Activated gamma-delta T cell treated with Interleukin-2 at 50 U/mL for 16 hours (primary cell): ENCODE results near the gene COX18.
A peak's percentile ranks its signal among the peaks of the same experiment; 100 is the strongest.

ENCODE experiments used
- DNase-seq: peaks from one replicate; pipeline ENCODE4 v3.0.0-alpha.2; 2020

Gene COX18, protein sequence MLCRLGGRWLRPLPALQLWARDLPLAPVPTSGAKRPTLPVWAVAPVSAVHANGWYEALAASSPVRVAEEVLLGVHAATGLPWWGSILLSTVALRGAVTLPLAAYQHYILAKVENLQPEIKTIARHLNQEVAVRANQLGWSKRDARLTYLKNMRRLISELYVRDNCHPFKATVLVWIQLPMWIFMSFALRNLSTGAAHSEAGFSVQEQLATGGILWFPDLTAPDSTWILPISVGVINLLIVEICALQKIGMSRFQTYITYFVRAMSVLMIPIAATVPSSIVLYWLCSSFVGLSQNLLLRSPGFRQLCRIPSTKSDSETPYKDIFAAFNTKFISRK

DNA sequence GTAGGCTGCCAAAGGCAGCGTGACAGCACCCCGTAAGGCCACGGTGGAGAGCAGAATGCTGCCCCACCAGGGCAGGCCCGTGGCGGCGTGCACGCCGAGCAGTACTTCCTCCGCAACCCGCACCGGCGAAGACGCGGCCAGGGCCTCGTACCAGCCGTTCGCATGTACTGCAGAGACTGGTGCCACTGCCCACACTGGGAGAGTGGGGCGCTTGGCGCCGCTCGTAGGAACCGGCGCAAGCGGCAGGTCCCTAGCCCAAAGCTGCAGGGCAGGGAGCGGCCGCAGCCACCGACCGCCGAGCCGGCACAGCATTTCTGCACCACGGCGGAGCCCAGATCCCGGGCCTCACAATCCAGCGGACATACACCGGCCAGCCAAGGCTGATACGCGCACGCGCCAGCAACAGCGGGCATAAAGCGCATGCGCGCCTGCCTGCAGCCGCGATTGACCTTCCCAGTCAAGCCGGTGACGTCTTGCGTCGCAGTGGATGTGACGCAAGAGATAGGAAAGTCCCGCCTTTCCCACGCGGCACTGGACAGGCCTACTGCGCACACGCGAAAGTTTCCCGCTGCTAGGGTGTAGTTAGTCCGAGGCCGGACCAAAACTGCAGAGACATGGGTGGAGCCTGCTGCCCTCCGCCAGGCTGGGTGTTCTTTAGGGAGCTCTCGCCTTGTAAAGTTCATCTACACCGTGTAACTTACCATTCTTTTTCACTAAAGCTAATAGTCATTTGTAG lies at the start of gene COX18:
COX18 (minus strand) TSS at position 379 of the 736 bp plus-strand sequence; CDS start at position 312, 67 bp downstream.
- DNase-seq, result peak; percentile 91

DNA sequence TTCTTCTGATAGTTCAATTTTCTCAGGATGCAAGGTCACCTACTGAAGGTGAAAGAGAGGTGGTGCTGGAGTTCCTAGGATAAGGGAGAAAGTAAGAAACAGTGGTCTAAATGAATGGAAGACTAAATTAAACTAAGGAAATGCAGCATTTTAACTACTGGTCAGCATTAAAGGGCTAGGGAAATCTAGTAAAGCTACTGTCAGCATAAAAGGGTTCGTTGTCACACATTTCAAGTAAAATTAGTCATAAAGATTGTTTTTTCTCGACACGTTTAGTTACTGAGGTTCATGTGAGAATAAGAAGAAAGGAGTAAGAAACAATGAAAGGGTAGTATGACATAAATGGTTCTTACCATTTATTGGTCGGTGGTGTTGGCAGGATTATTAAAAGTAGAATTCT lies 40.0 kb upstream of the COX18 start:
- no peak for DNase-seq

- no peak for DNase-seq
Measured at GRCh38 chr4:73104695-73105094, 35.2 kb upstream of the COX18 start.

DNA sequence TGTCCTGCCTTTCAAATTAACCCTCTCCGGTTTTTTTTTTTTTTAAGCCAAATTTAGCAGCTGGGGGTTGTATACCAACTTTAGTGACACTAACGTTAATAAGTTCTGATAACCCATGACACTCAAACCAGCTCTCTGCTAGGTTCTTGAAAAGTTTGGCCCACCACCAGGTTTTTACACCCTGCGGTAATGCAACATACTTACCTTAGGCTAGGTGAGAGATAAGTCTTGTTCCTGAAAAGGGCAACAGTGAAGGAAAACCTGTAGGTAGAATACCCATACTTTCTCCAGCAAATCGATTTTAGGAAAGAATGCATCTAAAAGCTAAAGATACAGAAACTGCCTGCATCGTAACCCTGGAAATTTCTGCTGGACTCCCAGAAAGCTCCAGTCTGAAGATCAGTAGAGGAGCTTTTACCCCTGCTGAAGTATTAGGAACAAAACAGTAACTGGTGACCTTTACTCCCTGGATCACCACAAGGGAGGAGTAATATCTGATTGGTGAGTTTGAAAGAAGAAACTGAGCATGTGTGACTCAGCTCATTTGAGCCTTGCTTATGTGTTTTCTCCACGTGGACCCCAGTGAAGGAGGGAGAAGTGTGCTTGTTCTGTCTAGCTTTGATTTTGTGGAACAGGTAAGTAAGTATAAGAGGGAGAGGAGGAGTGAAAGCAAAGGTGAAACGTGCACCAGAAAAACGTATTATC lies 34.4 kb upstream of the COX18 start:
- DNase-seq, result no peak

DNA sequence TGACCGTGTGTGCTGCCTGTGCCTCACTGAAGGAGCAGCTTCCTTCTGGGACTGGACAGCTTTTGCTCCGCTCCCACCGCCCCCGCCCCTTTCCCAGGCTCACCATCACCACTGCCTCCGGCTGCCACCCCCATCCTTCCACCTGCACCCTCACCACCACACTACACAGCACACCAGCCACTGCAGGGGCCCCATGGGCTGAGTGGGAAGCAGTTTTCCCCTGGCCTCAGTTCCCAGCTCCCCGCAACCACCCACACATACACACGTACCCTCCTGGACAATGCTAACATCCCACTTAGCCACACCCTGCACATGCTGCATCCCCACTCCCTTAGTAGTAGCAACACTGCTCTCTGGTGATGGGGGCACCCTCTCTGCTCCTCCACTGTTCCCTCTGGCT lies 29.6 kb upstream of the COX18 start:
- DNase-seq, result no peak

GRCh38 chr4:73098713-73099112 lies 29.2 kb upstream of the COX18 start:
- no peak for DNase-seq

- DNase-seq, result no peak
Measured at GRCh38 chr4:73098016-73098415, 28.5 kb upstream of the COX18 start.

DNA sequence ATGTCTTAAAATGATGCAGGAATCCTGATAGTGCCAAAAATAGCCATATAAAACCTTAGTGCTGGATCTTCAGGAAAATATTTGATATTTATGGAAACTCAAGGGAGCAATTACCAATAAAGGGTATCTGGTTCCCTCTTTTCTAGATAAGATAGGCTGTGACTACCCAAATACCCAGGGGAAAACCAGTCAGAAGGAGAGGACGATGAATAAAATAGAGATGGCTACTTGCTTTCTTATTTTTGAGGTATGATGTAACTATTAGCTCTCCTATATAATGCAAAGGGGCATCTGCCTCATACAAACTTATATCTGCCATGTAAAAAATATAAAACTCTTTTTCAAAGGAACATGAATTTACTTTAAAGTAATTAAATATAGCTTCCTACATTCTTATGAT lies 23.4 kb upstream of the COX18 start:
- DNase-seq, result no peak

DNA sequence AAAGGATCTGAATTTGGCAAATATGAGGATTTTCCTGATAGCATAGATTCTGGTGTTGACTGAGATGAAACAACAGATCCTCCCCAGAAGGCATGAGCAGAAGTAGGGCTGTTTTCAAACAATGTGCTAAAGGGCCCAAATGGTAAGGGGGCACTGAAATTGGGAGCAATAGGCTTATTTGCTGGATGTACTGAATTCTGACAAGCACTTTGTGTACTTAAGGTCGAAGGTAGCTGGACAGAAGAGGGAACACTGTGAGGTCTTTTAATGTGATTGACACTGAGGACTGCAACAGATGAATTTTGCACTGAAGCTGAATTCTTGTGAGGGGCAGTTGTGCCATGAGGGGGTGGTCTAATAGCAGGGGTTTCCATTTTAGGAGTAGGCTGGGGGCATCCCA lies 21.2 kb upstream of the COX18 start:
- DNase-seq, result no peak

DNA sequence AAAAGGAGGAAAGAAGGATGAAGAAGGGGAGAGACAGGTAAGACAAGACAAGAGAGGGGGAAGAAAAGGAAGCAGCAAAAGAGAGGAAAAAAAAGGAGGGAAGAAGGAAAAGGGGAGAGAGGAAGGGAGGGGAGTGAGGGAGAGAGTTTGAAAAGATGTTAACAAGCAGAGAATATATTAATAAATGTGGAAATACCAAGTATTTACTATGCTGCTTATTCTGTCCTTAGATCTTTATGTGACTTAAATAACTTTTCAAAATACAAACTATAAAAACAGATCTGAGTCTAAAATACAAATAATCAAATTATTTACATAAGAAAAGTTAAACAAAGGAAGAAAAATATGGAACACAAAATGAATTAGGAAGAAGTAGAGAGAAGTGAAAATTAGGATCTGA lies 18.4 kb upstream of the COX18 start:
- DNase-seq, result no peak

GRCh38 chr4:73086095-73086868 lies 16.8 kb upstream of the COX18 start:
- DNase-seq, result no peak

GRCh38 chr4:73080789-73081188 lies 11.3 kb upstream of the COX18 start:
- no peak for DNase-seq

DNA sequence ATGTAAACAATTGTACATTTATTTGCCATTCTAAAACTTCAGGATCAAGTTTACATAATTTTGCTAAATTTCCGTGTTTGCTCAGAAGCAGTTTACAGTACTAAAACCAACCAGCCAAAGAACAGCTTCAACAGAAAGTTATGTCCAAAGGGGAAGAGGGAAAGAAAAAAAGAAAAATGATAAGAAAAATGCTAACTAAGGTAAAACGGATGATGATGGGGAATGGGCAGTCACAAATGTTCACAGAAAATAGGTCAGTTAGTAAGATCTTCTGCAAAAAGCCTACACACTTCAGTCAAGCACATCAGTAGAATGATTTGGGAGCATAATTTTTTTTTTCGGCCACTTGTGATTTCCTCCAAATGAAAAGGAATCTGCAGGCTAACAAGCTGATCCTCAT lies 6.3 kb upstream of the COX18 start:
- DNase-seq, result no peak

DNA sequence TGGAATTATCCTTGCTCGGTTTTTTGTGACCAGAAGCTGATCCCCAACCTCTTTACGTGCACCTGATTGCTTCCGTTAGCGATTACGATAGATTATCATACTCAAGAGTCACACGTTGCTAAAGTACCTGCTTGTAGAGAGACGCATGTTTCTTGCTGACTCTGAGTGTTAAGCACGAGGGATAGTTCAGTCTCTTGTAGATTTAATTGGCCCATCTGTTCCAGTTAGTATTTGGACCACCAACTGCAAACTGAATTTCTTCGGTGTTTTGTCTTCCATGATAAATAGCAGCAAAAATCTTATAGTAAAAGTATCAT lies 516 bp upstream of the COX18 start:
- no peak for DNase-seq

GRCh38 chr4:73068491-73069337 lies 802 bp downstream of the COX18 start:
- no peak for DNase-seq

DNA sequence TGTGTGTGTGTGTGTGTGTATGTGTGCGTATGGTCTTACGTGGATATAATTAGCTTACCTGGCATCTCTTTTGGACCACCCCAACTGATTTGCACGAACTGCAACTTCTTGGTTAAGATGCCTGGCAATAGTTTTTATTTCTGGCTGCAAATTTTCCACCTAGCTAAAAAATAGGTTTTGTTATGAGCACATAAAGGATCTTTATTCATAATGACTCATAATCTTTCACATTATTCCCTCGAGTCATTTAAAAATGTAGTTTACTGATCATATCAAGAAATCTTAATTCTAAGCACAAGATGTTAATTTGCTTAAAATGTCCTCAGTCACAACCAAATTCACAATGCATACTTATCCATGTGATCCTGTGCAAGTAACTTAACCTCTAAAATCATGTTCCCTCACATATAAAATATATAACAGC lies 1.5 kb downstream of the COX18 start:
- no peak for DNase-seq

DNA sequence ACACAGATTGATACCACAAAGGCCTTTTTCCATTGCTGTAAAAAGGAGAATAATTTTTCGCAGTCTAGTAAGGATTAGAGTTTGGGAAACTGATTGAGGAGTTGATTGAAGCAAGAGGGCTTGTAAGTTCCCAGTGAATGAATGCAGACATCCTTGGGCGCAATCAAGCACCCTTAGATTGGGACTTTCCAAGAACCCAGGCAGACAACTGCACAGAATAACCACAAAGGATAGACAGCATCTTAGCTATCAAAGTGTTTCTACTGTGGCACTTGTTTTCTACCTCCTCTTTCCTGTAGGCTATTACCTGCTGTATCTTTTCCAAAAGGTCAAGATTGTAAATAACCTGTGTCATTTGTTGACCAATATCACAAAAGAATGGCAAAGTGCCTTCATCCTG lies 2.6 kb downstream of the COX18 start:
- no peak for DNase-seq

- no peak for DNase-seq
Measured at GRCh38 chr4:73066445-73066844, 3.1 kb downstream of the COX18 start.

DNA sequence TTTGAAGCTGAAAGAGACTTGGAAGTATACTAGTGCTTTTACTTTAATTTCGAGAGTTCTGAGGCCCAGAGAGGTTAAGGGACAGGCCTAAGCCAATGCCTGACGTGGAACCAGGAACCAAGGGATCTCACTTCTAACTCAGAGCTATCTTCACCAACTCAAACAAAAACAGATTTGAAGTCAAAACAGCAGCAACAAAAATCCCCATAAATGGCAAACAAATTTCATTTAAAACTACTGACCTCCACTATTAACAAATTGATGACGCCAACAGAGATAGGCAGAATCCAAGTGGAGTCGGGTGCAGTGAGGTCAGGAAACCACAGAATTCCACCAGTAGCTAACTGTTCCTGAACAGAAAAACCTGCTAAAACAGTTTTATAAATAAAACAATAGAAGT lies 5.0 kb downstream of the COX18 start:
- no peak for DNase-seq

GRCh38 chr4:73055241-73055897 lies 14.1 kb downstream of the COX18 start:
- no peak for DNase-seq

DNA sequence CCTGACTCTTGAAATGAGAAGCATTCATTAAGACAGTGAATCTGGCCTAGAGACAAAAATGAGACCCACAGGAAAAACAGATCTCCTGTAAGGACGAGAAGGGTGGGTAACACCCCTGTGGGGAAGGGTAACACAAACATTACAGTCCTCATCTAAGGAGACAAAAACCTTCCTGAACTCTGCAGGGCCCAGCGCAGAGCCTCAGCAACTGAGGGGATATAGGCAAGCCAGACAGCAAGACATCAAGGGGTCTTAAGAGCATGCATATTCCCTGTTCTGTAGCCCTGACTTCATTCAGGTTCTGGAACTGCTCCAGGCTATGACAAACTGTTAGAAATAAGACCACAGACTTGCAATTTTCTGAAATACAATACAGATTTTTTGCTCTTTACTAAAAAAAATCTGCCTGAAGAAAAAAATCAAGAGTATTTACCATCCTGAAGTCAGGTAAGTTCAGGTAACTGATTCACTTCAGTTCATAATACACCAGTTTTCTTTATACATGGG lies 15.5 kb downstream of the COX18 start:
- DNase-seq, result no peak

DNA sequence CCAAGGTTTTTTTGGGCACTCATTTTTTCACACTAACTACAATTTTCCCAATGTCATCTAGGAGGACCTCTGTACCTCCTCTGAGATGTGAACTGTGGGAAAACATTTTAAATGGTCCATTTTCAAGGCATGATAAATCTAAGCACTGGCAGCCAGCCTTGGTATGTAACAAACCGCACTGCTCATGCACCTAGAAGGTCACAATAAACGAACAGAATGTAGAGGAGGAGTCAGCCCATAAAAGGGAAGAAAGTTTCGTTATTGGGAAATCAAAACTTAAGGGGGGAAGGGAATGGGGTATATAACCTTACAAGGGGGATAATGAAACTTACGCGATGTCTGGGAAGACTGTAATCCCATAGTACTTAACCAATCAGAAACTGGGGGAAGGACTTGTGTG lies 16.4 kb downstream of the COX18 start:
- no peak for DNase-seq
